Endothelial cell (in vitro differentiated cells): ENCODE measurements around the gene AMPH. TPM values are rescaled to one million over a fixed set of nuclear protein-coding genes. Genes with fewer than 3 reads are reported as not detected.
A peak's percentile ranks its signal among the peaks of the same experiment; 100 is the strongest.
"Not testable (repeated sequence)": the region's sequence is repeated elsewhere in the genome, so short reads cannot be mapped to it uniquely, and the experiment has no call there.

Experiments used
- DNase-seq: peaks from one replicate; pipeline ENCODE4 v3.0.0; 2021; ENCODE audit warnings: low spot score
- H3K27ac Mint-ChIP-seq: one replicate; pipeline ENCODE4 v1.8.0; 2021; ENCODE audit warnings: mixed read lengths, inconsistent platforms; ENCODE audit not compliant: unreplicated experiment
- H3K27me3 Mint-ChIP-seq: one replicate; pipeline ENCODE4 v1.8.0; 2021; ENCODE audit warnings: mild to moderate bottlenecking, moderate library complexity, mixed read lengths, inconsistent platforms; ENCODE audit not compliant: unreplicated experiment
- H3K36me3 Mint-ChIP-seq: one replicate; pipeline ENCODE4 v1.8.0; 2021; ENCODE audit warnings: mild to moderate bottlenecking, low read depth, mixed read lengths, inconsistent platforms; ENCODE audit not compliant: unreplicated experiment
- H3K4me1 Mint-ChIP-seq: one replicate; pipeline ENCODE4 v1.8.0; 2021; ENCODE audit warnings: mild to moderate bottlenecking, mixed read lengths, inconsistent platforms; ENCODE audit not compliant: unreplicated experiment
- H3K4me3 Mint-ChIP-seq: one replicate; pipeline ENCODE4 v1.8.0; 2021; ENCODE audit warnings: mild to moderate bottlenecking, mixed read lengths, inconsistent platforms; ENCODE audit not compliant: unreplicated experiment
- H3K9me3 Mint-ChIP-seq: one replicate; pipeline ENCODE4 v1.8.0; 2021; ENCODE audit warnings: mixed read lengths, inconsistent platforms; ENCODE audit not compliant: unreplicated experiment
- CTCF ChIP-seq: fragments of 200-600 bp; sonication (generic); IDR thresholded peaks from one replicate; pipeline ENCODE4 v1.5.0; 2021; ENCODE audit warnings: antibody characterized with exemption; ENCODE audit not compliant: unreplicated experiment
- total RNA-seq: library from RNA; stranded (reverse); fragmentation: NEBNext Ultra II Directional; extraction: Animal tissue kit (Norgen Biotek cat#: 25700); gene quantifications from one replicate; pipeline ENCODE4 v1.2.1, GENCODE V29; 2021; ENCODE audit not compliant: unreplicated experiment

The AMPH gene
- total RNA-seq, 1 donor from 2014 or later, result 1.6 TPM

- no peak for TF ChIP-seq CTCF
- H3K27ac Mint-ChIP-seq, result no peak overlapping the region
- H3K9me3 Mint-ChIP-seq, result no peaks in the 10 kb centered on the region
- DNase-seq, result no peak
- H3K4me3 Mint-ChIP-seq, result peak overlapping the region; percentile 67
- H3K27me3 Mint-ChIP-seq, result peaks cover 6% of the 10 kb centered on the region
- peaks cover 10% of the 10 kb centered on the region for H3K36me3 Mint-ChIP-seq
- H3K4me1 Mint-ChIP-seq, result peaks cover 49% of the 10 kb centered on the region
These were observed 270.4 kb downstream of the AMPH start for GRCh38 chr7:38360776-38361175.

GRCh38 chr7:38359071-38359601, 272.0 kb downstream of the AMPH start:
- H3K4me1 Mint-ChIP-seq, result peaks cover 44% of the 10 kb centered on the region

GRCh38 chr7:38358273-38358831, 272.8 kb downstream of the AMPH start:
- H3K36me3 Mint-ChIP-seq, H3K9me3 Mint-ChIP-seq, H3K27me3 Mint-ChIP-seq: not testable (repeated sequence)
- peaks cover 47% of the 10 kb centered on the region for H3K4me1 Mint-ChIP-seq
- H3K27ac Mint-ChIP-seq, result peak overlapping the region; percentile 99
- peak; percentile 56 for DNase-seq
- peak overlapping the region; percentile 88 for H3K4me3 Mint-ChIP-seq

More at GRCh38 chr7:38359071-38359601, 272.0 kb downstream of the AMPH start:
- DNase-seq, result peak; percentile 62
- not testable (repeated sequence) for H3K27me3 Mint-ChIP-seq, H3K9me3 Mint-ChIP-seq, H3K36me3 Mint-ChIP-seq
- Mint-ChIP-seq H3K27ac (peak overlapping the region; percentile 99), H3K4me3 (peak overlapping the region; percentile 89)

GRCh38 chr7:38354271-38354851, 276.8 kb downstream of the AMPH start:
- not testable (repeated sequence) for H3K36me3 Mint-ChIP-seq, H3K9me3 Mint-ChIP-seq, H3K4me3 Mint-ChIP-seq, H3K27ac Mint-ChIP-seq, H3K27me3 Mint-ChIP-seq
- H3K4me1 Mint-ChIP-seq, result peaks cover 36% of the 10 kb centered on the region
- peak; percentile 25 for TF ChIP-seq CTCF
- peak; percentile 41 for DNase-seq

- H3K4me1 Mint-ChIP-seq, result peaks cover 30% of the 10 kb centered on the region
- H3K9me3 Mint-ChIP-seq, DNase-seq, H3K4me3 Mint-ChIP-seq, H3K27me3 Mint-ChIP-seq, H3K27ac Mint-ChIP-seq, H3K36me3 Mint-ChIP-seq: not testable (repeated sequence)
These were observed 277.7 kb downstream of the AMPH start for GRCh38 chr7:38353431-38353881.

- H3K4me1 Mint-ChIP-seq, result peaks cover 26% of the 10 kb centered on the region
- TF ChIP-seq CTCF, result no peak
- no peaks in the 10 kb centered on the region for H3K27me3 Mint-ChIP-seq
- no peak overlapping the region for H3K4me3 Mint-ChIP-seq
- no peaks in the 10 kb centered on the region for H3K9me3 Mint-ChIP-seq
- no peaks in the 10 kb centered on the region for H3K36me3 Mint-ChIP-seq
- no peak for DNase-seq
- no peak overlapping the region for H3K27ac Mint-ChIP-seq
These were observed 279.6 kb downstream of the AMPH start for GRCh38 chr7:38351601-38352000.

GRCh38 chr7:38350777-38351176, 280.4 kb downstream of the AMPH start:
- not testable (repeated sequence) for H3K27ac Mint-ChIP-seq, DNase-seq, H3K36me3 Mint-ChIP-seq, H3K4me3 Mint-ChIP-seq, H3K9me3 Mint-ChIP-seq, H3K27me3 Mint-ChIP-seq
- peaks cover 32% of the 10 kb centered on the region for H3K4me1 Mint-ChIP-seq

GRCh38 chr7:38349869-38350583, 281.1 kb downstream of the AMPH start:
- peak overlapping the region; percentile 84 for H3K27ac Mint-ChIP-seq
- H3K4me3 Mint-ChIP-seq, H3K27me3 Mint-ChIP-seq, DNase-seq, H3K36me3 Mint-ChIP-seq, H3K9me3 Mint-ChIP-seq: not testable (repeated sequence)
- H3K4me1 Mint-ChIP-seq, result peaks cover 31% of the 10 kb centered on the region

GRCh38 chr7:38349126-38349795, 281.9 kb downstream of the AMPH start:
- H3K27me3 Mint-ChIP-seq, H3K9me3 Mint-ChIP-seq, DNase-seq, H3K36me3 Mint-ChIP-seq: not testable (repeated sequence)
- peak overlapping the region; percentile 84 for H3K27ac Mint-ChIP-seq
- H3K4me3 Mint-ChIP-seq, result peak overlapping the region; percentile 35
- H3K4me1 Mint-ChIP-seq, result peaks cover 38% of the 10 kb centered on the region
